Posterior cingulate gyrus (tissue), 11 donors: ENCODE results near the gene GRM4.
A peak's percentile ranks its signal among the peaks of the same experiment; 100 is the strongest.

Source experiments
- DNase-seq, 10 donors: peaks; one replicate each; pipeline versions ENCODE4 v3.0.0 to v3.0.0-alpha.2; 2020 to 2021; ENCODE audit warnings: mixed read lengths in 3 of 10
- intact Hi-C: fragments of 100-400 bp; cut with DNase I; formaldehyde crosslinking; loops from one replicate; pipeline ENCODE4 v1.15.1; 2023

Gene GRM4

GRCh38 chr6:34159844-34160243 lies 14.0 kb upstream of the GRM4 start:
- intact Hi-C loops = loop anchor here (10.0 kb wide), 2 partner anchors 255 to 415 kb away; partner anchors contain the start of gene IP6K3
- DNase-seq = no peak

DNA sequence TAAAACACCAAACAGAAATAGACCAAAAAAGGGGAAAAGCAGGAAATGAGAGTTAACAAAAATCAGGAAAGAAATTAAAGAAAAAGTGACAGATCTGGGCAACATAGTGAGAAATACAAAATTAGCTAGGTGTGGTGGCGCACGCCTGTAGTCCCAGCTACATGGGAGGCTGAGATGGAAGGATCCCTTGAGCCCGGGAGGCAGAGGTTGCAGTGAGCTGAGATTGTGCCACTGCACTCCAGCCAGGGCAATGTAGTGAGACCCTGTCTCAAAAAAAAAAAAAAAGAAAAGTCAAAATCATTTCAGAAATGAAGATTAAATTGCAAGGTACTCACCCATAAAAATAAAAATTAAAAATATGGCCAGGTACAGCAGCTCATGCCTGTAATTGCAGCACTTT lies 13.0 kb upstream of the GRM4 start:
- intact Hi-C loops = loop anchor here (10.0 kb wide), 1 partner anchor 414 kb away; the partner anchor contains the start of gene IP6K3
- peak in 2 of 10 donors; percentile 7 to 35 for DNase-seq

GRCh38 chr6:34157851-34158250 lies 12.0 kb upstream of the GRM4 start:
- DNase-seq = peak in 3 of 10 donors; percentile 39 to 67 (median 46)
- intact Hi-C loops = loop anchor here (10.0 kb wide), 1 partner anchor 413 kb away; the partner anchor contains the start of gene IP6K3

DNA sequence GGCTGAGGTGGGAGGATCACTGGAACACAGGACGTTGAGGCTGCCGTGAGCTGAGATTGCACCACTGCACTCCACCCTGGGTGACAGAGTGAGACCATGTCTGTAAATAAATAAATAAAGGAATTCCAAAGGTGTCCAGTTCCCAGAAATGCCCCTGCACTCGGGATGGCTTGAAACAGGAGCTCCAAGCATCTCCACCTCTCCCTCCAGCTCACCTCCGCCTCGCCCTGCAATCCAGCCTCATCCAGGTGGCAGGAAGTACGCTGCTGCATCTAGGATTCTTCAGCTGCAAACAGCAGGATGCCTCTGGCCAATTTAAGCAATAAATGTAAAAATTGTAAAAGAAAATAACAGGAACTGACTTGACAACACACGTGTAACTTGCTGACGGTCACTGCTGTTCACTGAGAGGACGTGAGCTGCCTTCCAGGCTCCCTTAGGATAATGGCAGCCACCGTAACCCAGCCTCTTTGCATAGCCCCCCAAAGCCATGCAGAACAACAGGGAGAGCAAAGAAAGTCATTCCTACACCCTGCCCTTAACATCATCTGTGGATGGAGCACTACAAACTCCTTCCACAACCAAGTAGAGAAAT lies 11.4 kb upstream of the GRM4 start:
- intact Hi-C loops = loop anchor here (10.0 kb wide), 1 partner anchor 413 kb away; the partner anchor contains the start of gene IP6K3
- peak in 3 of 10 donors; percentile 5 to 54 (median 26) for DNase-seq

DNA sequence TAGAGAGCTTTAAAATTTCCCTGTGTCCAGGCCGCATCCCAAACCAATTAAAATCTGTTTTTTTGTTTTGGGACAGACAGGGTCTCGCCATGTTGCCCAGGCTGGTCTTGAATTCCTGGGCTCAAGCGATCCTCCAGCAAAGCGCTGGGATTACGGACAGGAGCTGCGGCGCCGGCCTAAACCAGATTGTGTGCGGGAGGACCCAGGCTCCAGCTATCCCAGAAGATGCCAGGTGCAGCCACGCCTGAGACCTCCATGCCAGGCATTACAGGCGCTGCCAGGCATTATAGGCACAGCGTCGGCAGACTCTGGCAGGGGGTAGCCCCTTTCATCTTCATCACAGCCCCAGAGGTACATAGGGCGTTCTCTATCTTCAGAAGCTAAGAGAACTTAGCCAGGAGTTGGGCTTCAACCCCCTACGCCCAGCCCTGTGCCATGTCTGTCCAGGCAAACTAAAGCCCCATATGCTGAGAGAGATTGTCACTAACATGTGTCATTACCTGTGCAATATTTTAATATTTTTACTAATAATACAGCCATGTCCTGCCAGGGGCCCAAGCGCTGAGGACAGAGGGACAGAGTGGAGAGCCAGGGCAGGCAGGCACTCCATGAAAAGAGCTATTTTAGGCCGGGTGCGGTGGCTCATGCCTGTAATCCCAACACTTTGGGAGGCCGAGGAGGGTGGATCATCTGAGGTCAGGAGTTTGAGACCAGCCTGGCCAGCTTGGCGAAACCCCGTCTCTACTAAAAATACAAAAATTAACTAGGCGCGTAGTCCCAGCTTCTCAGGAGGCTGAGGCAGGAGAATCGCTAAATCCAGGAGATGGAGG lies 9.8 kb upstream of the GRM4 start:
- peak in 4 of 10 donors; percentile 16 to 70 (median 54) for DNase-seq

GRCh38 chr6:34154668-34155447 lies 9.0 kb upstream of the GRM4 start:
- peak; percentile 33 to 96 (median 62) for DNase-seq
- intact Hi-C loops = loop anchor here (1.0 to 10.0 kb wide), 4 partner anchors 100 to 570 kb away; partner anchors contain the start of gene IP6K3

More for the DNA sequence above, 9.8 kb upstream of the GRM4 start:
- intact Hi-C loops = loop anchor here (2.0 to 10.0 kb wide), 3 partner anchors 385 to 571 kb away; partner anchors contain the start of gene IP6K3

- intact Hi-C loops = loop anchor here (10.0 kb wide), 1 partner anchor 408 kb away; the partner anchor contains the start of gene IP6K3
- peak in 4 of 10 donors; percentile 20 to 68 (median 42) for DNase-seq
Measured at GRCh38 chr6:34152806-34153520, 7.1 kb upstream of the GRM4 start.

DNA sequence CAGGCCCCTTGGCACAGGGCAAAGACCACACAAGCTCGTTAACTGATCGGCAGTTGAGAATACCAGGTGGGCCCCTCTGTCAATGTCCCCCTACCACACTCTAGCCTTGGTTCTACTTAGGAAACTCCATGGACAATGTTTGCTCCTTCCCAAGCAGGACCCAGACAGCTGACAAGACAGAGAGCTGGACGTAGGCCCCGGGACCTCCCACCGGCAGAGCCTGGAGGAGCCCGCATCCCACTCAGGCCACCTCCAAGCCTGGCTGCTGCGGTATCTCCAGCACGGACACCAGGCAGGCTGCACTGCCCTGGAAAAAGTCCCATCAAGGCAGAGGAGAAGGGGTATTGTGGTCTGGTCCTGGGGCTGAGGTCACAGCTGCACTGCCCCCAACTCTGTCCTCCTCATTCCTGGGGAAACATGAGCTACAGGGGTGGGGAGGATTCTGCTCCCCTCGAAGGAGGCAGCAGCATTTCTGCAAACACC lies 6.2 kb upstream of the GRM4 start:
- peak in 3 of 10 donors; percentile 13 to 57 (median 47) for DNase-seq
- intact Hi-C loops = loop anchor here (10.0 kb wide), 1 partner anchor 407 kb away; the partner anchor contains the start of gene IP6K3

DNA sequence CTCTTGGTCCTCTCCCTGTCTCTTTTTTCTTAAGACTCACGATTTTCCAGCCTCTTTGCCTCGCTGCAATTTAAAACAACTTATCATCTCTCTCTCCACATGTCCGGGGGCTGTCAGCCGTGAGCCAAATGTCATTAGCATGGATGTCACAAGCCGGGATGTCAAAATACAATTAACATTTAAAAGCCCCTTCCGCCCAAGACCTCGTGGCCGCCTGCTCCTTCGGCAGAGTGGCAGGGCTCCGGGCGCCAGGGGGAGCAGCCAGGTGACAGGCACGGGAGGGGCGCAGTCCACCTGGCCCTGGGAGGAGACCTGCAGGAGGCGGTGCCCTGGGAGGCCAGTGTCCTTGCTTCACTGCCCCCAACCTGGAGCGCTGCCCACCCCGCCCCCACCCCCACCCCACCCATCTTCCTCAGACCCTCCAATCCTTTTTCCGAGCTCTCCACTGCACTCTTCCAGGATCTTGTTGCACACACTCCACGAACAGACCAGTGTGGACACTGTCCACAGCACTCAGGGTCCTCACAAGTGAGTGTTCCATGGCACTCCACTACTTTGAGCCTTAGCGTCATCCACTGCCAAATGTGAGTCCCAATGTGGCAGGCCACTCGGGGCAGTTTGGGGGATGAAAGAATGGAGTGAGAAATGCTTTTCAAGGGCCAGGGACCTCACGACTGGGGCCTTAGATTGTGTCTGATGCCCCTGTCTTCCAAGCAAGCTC lies 5.6 kb upstream of the GRM4 start:
- intact Hi-C loops = loop anchor here (10.0 kb wide), 1 partner anchor 407 kb away; the partner anchor contains the start of gene IP6K3
- DNase-seq = peak in 4 of 10 donors; percentile 0 to 73 (median 66)

GRCh38 chr6:34150766-34151165 lies 4.9 kb upstream of the GRM4 start:
- peak in 3 of 10 donors; percentile 3 to 44 (median 41) for DNase-seq
- intact Hi-C loops = loop anchor here (10.0 kb wide), 1 partner anchor 406 kb away; the partner anchor contains the start of gene IP6K3

DNA sequence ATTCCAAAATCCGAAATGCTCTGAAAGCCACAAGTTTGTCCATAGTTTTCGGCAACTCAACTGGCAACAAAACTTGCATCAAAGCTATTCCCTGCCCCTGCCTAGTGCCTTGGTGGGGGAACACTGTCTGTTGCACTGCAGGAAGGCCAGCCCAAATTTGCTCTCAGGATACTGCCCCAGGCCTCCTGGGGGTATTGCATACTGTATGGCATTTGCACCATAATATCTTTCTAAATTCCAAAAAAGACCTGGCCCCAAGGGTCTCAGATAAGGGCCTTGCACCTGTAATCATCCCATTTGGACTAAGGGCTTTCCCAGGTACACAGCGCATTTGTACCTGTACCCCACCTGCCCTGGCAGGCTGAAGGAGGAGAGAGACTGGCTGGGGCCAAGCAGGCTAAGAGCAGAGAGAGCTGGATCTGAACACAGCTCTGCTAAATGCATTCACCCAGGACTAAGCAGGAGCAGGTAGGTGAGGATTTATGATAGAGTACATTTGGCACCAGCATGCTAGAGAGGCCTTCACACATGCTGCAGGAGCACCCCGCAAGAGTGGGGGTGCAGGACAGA lies 4.0 kb upstream of the GRM4 start:
- intact Hi-C loops = loop anchor here (10.0 kb wide), 1 partner anchor 405 kb away; the partner anchor contains the start of gene IP6K3
- peak in 4 of 10 donors; percentile 3 to 61 (median 37) for DNase-seq

DNA sequence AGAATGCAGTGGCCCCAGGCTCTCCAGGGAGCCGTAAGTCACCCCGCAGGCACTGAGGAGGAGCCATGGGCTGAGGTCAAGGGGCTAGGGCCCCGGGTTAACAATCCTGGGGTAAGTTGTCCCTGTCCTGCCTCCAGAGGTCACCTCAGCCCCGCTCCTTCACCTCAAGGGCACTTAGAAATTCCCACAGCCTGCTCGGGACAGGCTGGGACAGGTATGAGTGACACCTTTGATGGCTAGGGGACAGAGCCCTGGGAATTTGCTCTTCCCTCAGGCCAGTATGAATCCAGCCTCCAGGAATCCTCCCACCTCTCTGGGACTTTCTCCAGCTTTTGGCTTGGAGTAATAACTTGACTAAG lies 3.5 kb upstream of the GRM4 start:
- peak in 3 of 10 donors; percentile 9 to 57 (median 53) for DNase-seq
- intact Hi-C loops = no loop called here

GRCh38 chr6:34148631-34149451 lies 3.0 kb upstream of the GRM4 start:
- DNase-seq = peak in 3 of 10 donors; percentile 3 to 77 (median 24)
- intact Hi-C loops = no loop called here

DNA sequence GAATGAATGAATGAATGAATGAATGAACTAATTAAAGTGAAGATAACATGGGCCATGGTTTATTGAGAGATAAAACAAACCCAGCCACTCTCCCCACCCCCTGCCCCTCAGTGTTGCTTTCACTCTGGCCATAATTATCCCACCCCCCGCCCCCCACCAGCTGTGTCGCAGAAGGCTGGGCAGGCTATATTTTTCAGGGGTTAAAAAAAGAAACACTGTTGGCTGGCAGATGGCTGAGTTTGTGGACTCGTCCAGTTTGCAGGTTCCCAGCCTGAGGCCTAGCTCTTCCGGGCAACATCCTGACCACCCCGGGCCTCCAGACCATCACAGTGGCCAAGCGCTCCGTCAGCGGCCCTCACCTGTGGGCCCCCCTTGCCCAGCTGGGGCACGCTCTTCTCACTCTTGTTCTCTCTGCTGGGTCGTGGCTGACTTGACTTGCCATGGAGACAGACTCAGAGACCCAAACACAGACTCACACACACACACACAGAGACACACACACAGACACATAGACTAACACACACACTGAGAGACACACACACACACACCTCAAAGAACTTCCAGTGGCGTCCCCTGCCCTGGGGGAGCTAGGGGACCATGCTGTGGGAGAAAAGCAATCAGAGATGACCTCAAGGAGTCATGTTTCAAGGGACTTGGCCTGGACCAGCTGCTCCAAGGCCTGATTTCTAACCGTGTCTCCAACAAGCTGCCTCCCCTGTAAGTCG lies 2.2 kb upstream of the GRM4 start:
- DNase-seq = peak in 2 of 10 donors; percentile 12 to 17

DNA sequence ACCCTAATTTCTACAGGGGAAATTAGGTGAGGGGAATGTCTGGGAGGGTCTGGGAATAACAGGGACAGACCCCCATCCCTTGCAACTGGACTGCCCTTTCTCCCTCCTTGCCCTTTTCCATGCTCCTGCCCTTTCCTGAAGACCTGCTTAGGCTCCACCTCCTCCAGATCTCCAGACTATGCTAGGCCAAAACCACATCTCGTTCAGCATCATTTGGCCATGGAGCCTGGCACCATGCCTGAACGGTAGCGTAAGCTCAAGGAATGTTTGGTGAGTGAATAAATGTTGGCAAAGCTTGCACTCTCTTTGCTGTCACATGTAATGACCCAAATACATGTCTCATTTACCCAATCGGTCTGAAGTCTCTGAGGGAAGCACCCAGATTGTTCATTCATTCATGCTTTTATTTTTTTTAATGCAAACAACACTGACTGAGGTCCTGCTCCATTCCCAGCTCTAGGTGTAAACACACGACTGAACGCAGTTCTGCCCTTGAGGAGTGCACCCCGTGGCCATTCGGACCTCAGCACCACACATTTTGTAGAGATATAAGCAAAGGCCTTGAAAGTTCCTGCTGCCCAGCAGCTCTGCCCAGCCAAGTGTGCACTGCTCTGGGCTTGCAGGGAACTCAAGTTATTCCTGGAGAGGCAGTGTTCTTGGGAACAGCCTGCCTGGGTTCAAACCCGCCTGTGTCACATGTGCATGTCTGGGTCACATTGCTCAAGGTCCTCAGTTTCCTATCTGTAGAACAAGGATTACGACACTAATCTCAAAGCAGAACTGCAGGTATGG lies 1.1 kb upstream of the GRM4 start:
- intact Hi-C loops = no loop called here
- peak in 4 of 10 donors; percentile 16 to 60 (median 44) for DNase-seq

More for the DNA sequence above, 2.2 kb upstream of the GRM4 start:
- intact Hi-C loops = no loop called here
